HL-60/S4 treated with phorbol 12-myristate 13-acetate at 8.2 ng/mL for 4 days and 3 days (cell line): ENCODE results near the gene PCBD1.
"Not testable (repeated sequence)": the region's sequence is repeated elsewhere in the genome, so short reads cannot be mapped to it uniquely, and the experiment has no call there.

Experiments
- in situ Hi-C: fragments of 300-500 bp; cut with MboI; formaldehyde crosslinking; loops from 2 replicates; pipeline ENCODE4 v1.15.0; 2022; ENCODE audit warnings: low sequenced_read_pairs

The PCBD1 gene

GRCh38 chr10:70884741-70885140 is 3.6 kb downstream of the PCBD1 start:
- in situ Hi-C loops: loop anchor here (10.0 kb wide), 1 partner anchor 340 kb away; no protein-coding TSS in a partner anchor

GRCh38 chr10:70880077-70880534 is 8.3 kb downstream of the PCBD1 start:
- in situ Hi-C loops: loop anchor here (10.0 kb wide), 1 partner anchor 335 kb away; no protein-coding TSS in a partner anchor

GRCh38 chr10:70879207-70879606 is 9.2 kb downstream of the PCBD1 start:
- in situ Hi-C loops: no loop called here

- in situ Hi-C loops: no loop called here
Measured at GRCh38 chr10:70874061-70874460, 14.3 kb downstream of the PCBD1 start.

- in situ Hi-C loops: no loop called here
Measured at GRCh38 chr10:70872291-70872690, 16.1 kb downstream of the PCBD1 start.

- in situ Hi-C loops: no loop called here
Measured at GRCh38 chr10:70866424-70866823, 21.9 kb downstream of the PCBD1 start.

- in situ Hi-C loops: no loop called here
Measured at GRCh38 chr10:70864935-70865334, 23.4 kb downstream of the PCBD1 start.

- in situ Hi-C loops: no loop called here
Measured at GRCh38 chr10:70863470-70864160, 24.8 kb downstream of the PCBD1 start.

- in situ Hi-C loops: not testable (repeated sequence)
Measured at GRCh38 chr10:70861495-70862197, 26.7 kb downstream of the PCBD1 start.

- in situ Hi-C loops: no loop called here
Measured at GRCh38 chr10:70858759-70859158, 29.6 kb downstream of the PCBD1 start.

- in situ Hi-C loops: no loop called here
Measured at GRCh38 chr10:70856454-70856853, 31.9 kb downstream of the PCBD1 start.

- in situ Hi-C loops: no loop called here
Measured at GRCh38 chr10:70853457-70853856, 34.9 kb downstream of the PCBD1 start.

GRCh38 chr10:70853038-70853437 is 35.3 kb downstream of the PCBD1 start:
- in situ Hi-C loops: no loop called here

- in situ Hi-C loops: no loop called here
Measured at GRCh38 chr10:70851597-70852475, 36.5 kb downstream of the PCBD1 start.

- in situ Hi-C loops: no loop called here
Measured at GRCh38 chr10:70850097-70850496, 38.3 kb downstream of the PCBD1 start.

GRCh38 chr10:70849582-70850016 is 38.8 kb downstream of the PCBD1 start:
- in situ Hi-C loops: no loop called here

- in situ Hi-C loops: no loop called here
Measured at GRCh38 chr10:70847659-70848360, 40.6 kb downstream of the PCBD1 start.

GRCh38 chr10:70846795-70847194 is 41.6 kb downstream of the PCBD1 start:
- in situ Hi-C loops: no loop called here

- in situ Hi-C loops: no loop called here
Measured at GRCh38 chr10:70845816-70846215, 42.5 kb downstream of the PCBD1 start.

- in situ Hi-C loops: no loop called here
Measured at GRCh38 chr10:70845256-70845655, 43.1 kb downstream of the PCBD1 start.
